ENCODE data around the gene KIAA1328. TPM values are rescaled to one million over a fixed set of nuclear protein-coding genes. Genes with fewer than 3 reads are reported as not detected.

KIAA1328 gene
- total and polyA plus RNA-seq, 4 experiments from 2014 or later: 6.9 to 15.7 (median 12.8) TPM

DNA sequence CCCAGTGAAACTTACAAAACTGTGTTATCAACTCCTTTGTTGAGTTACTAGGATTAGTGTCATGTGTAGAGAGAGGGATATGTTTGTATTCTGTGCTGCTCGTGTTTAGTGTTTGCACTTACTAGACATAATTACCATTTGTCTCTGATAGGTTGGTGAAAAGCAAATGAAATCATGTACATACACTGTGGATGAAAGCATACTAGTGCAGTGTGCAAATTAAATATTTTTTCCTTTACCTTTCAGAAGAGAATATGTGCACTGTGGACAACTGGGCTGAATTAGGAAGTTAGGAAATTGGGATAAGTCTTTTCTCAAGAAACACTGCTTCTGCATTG, 1.2 kb downstream of the KIAA1328 start:
- no peak for DNase-seq
- Histone ChIP-seq H3K4me1 (ENCODE audit: insufficient read depth, low read length) (peaks cover 26% of the 10 kb centered on the region), H3K27me3 (ENCODE audit: insufficient read depth, low read length) (no peaks in the 10 kb centered on the region), H3K36me3 (ENCODE audit: insufficient read depth, low read length) (no peaks in the 10 kb centered on the region), H3K27ac (ENCODE audit: low read depth, low read length) (no peak overlapping the region), H3K4me3 (ENCODE audit: low read length in 2 of 2) (peak overlapping the region in 1 of 2 donors; percentile 94), H3K9me3 (ENCODE audit: control insufficient read depth in 1 of 2, low read length in 2 of 2) (no peaks in the 10 kb centered on the region)
- no peaks in the 10 kb centered on the region for H3K27me3 Mint-ChIP-seq
- H3K4me1 Mint-ChIP-seq: peaks cover 18 to 49% (median 36%) of the 10 kb centered on the region in 4 donors
- peak overlapping the region; percentile 84 to 97 (median 88) for H3K4me3 Mint-ChIP-seq
- no peaks in the 10 kb centered on the region for H3K9me3 Mint-ChIP-seq
- ChIA-PET POLR2A (ENCODE audit: partially characterized antibody) (interaction anchor here (1.1 kb wide), 2 partner anchors 12 to 1540 kb away, joined by 4 read pairs; partner anchors contain the start of gene ZSCAN30), CTCF (ENCODE audit: partially characterized antibody) (interaction anchor here (0.9 to 4.4 kb wide), 5 partner anchors 9 to 1802 kb away, joined by 3 to 22 read pairs (median 4); no protein-coding TSS in a partner anchor)
- peaks cover 0 to 17% of the 10 kb centered on the region in 2 donors for H3K36me3 Mint-ChIP-seq
- peak overlapping the region; percentile 58 to 94 (median 86) for H3K27ac Mint-ChIP-seq
- intact Hi-C loops (cut with micrococcal nuclease): no loop called here

DNA sequence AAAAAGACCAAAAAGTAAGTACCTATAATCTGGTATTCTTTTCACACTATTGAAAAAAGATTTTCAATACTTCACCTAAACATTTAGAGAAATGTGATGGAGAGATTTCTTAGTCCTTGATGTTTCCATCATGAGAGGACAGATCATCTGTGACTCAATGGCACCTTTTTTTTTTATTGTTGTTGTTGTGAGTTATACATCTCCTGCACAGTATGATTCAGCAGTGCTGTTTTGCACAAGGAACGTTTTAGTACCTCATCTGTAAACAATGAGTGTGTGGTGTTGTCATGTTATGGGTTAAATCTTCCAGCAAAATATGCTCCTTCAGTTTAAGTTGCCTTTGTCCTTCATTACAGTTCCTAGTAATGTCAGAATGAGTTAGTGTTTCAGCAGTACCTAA, 2.2 kb downstream of the KIAA1328 start:
- Mint-ChIP-seq H3K4me1 (peaks cover 18 to 49% (median 36%) of the 10 kb centered on the region in 4 donors), H3K9me3 (no peaks in the 10 kb centered on the region), H3K4me3 (no peak overlapping the region), H3K27me3 (no peaks in the 10 kb centered on the region), H3K27ac (peak overlapping the region in 1 of 7 donors; percentile 80), H3K36me3 (peaks cover 8 to 25% of the 10 kb centered on the region in 2 donors)
- H3K4me3 ChIP-seq (ENCODE audit: low read length in 2 of 2): no peak overlapping the region
- POLR2A ChIA-PET (ENCODE audit: partially characterized antibody): no interaction called here
- no peak for DNase-seq
- no peaks in the 10 kb centered on the region for H3K27me3 ChIP-seq (ENCODE audit: insufficient read depth, low read length)
- no peak overlapping the region for H3K27ac ChIP-seq (ENCODE audit: low read depth, low read length)
- intact Hi-C loops (cut with micrococcal nuclease): no loop called here
- H3K4me1 ChIP-seq (ENCODE audit: insufficient read depth, low read length): peaks cover 26% of the 10 kb centered on the region
- H3K36me3 ChIP-seq (ENCODE audit: insufficient read depth, low read length): no peaks in the 10 kb centered on the region
- no peaks in the 10 kb centered on the region for H3K9me3 ChIP-seq (ENCODE audit: control insufficient read depth in 1 of 2, low read length in 2 of 2)
- CTCF ChIA-PET (ENCODE audit: partially characterized antibody): interaction anchor here (0.9 to 4.4 kb wide), 2 partner anchors 8 to 19 kb away, joined by 4 to 22 read pairs; no protein-coding TSS in a partner anchor

DNA sequence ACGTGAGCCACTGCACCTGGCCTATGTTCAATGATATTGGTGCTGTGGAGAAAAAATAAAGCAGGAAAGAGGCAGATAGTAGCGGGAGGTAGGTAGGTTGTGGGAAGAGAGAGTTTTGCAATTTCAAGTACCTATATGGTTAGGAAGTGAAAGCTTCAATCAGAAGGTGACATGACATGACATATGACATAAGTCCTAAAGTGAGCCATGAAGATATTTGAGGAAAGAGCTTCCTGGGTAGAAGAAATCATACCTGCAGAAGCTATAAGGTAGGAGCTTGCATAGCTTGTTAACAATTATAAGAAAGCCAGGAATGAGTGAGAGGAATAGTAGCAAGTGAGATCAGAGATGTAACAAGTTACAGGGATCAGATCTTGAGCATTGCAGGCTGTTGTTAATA, 4.2 kb downstream of the KIAA1328 start:
- POLR2A ChIA-PET (ENCODE audit: partially characterized antibody): no interaction called here
- Histone ChIP-seq H3K4me3 (ENCODE audit: low read length in 2 of 2) (no peak overlapping the region), H3K27ac (ENCODE audit: low read depth, low read length) (no peak overlapping the region), H3K9me3 (ENCODE audit: control insufficient read depth in 1 of 2, low read length in 2 of 2) (no peaks in the 10 kb centered on the region), H3K27me3 (ENCODE audit: insufficient read depth, low read length) (no peaks in the 10 kb centered on the region), H3K4me1 (ENCODE audit: insufficient read depth, low read length) (peaks cover 14% of the 10 kb centered on the region), H3K36me3 (ENCODE audit: insufficient read depth, low read length) (no peaks in the 10 kb centered on the region)
- intact Hi-C loops (cut with micrococcal nuclease): no loop called here
- Mint-ChIP-seq H3K4me1 (peaks cover 11 to 30% (median 24%) of the 10 kb centered on the region in 4 donors), H3K4me3 (no peak overlapping the region), H3K27ac (peak overlapping the region in 2 of 7 donors; percentile 15 to 77), H3K9me3 (no peaks in the 10 kb centered on the region), H3K36me3 (peaks cover 26 to 37% of the 10 kb centered on the region in 2 donors), H3K27me3 (no peaks in the 10 kb centered on the region)
- no peak for DNase-seq
- CTCF ChIA-PET (ENCODE audit: partially characterized antibody): interaction anchor here (0.9 kb wide), 1 partner anchor 24 kb away, joined by 3 read pairs; no protein-coding TSS in a partner anchor

DNA sequence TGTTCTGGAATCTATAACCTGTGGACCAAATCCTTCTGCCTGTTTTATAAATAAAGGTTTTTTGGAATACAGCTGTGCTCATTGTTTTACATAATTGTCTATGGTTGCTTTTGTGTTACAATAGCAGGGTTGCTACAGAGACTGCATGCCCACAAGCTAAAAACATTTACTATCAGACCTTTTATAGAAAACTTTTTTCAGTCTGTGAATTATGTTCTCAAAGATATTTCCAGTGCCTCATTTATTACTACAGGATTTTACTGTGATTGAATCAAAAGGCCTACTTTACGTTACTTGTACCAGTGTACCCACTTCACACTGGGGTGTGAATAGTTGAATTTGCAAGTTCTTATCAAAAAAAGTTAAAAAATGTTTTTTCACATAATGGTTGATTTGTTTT, 7.0 kb downstream of the KIAA1328 start:
- no peaks in the 10 kb centered on the region for H3K9me3 ChIP-seq (ENCODE audit: control insufficient read depth in 1 of 2, low read length in 2 of 2)
- no peak overlapping the region for H3K27ac ChIP-seq (ENCODE audit: low read depth, low read length)
- no peak for DNase-seq
- Mint-ChIP-seq H3K27me3 (no peaks in the 10 kb centered on the region), H3K4me3 (no peak overlapping the region), H3K27ac (no peak overlapping the region), H3K36me3 (peaks cover 48 to 52% of the 10 kb centered on the region in 2 donors), H3K4me1 (peaks cover 4 to 8% (median 6%) of the 10 kb centered on the region in 4 donors), H3K9me3 (peaks cover 0 to 3% (median 0%) of the 10 kb centered on the region in 8 donors)
- H3K4me3 ChIP-seq (ENCODE audit: low read length in 2 of 2): no peak overlapping the region
- ChIA-PET POLR2A (ENCODE audit: partially characterized antibody) (no interaction called here), CTCF (ENCODE audit: partially characterized antibody) (interaction anchor here (1.5 kb wide), 1 partner anchor 27 kb away, joined by 3 read pairs; no protein-coding TSS in a partner anchor)
- no peaks in the 10 kb centered on the region for H3K36me3 ChIP-seq (ENCODE audit: insufficient read depth, low read length)
- H3K4me1 ChIP-seq (ENCODE audit: insufficient read depth, low read length): no peaks in the 10 kb centered on the region
- intact Hi-C loops (cut with micrococcal nuclease): no loop called here
- H3K27me3 ChIP-seq (ENCODE audit: insufficient read depth, low read length): no peaks in the 10 kb centered on the region

DNA sequence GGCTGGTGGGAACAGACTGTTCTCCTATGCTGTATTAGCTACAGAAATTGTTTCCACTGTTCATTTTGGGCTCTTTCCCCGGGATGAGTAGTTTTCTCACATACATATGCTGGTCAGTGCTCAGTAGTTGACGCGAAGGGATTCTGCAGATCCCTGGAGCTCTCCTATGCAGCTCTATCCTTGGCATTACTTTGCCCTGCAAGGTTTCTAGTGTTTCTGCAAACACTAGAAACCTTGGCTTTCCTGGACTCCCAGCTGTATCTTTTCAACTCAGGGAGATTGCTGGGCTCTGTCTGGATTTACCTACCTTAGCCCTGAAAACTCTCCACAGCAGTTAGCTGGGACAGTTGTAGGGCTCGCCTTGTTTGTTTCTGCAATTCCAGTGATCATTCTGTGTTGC, 10.9 kb downstream of the KIAA1328 start:
- peaks cover 2 to 9% (median 4%) of the 10 kb centered on the region in 4 donors for H3K4me1 Mint-ChIP-seq
- H3K4me3 ChIP-seq (ENCODE audit: low read length in 2 of 2): no peak overlapping the region
- H3K27me3 ChIP-seq (ENCODE audit: insufficient read depth, low read length): no peaks in the 10 kb centered on the region
- intact Hi-C loops (cut with micrococcal nuclease): no loop called here
- no peaks in the 10 kb centered on the region for H3K36me3 ChIP-seq (ENCODE audit: insufficient read depth, low read length)
- H3K4me1 ChIP-seq (ENCODE audit: insufficient read depth, low read length): no peaks in the 10 kb centered on the region
- POLR2A ChIA-PET (ENCODE audit: partially characterized antibody): no interaction called here
- H3K27ac Mint-ChIP-seq: no peak overlapping the region
- H3K36me3 Mint-ChIP-seq: peaks cover 57 to 75% of the 10 kb centered on the region in 2 donors
- H3K27ac ChIP-seq (ENCODE audit: low read depth, low read length): no peak overlapping the region
- H3K27me3 Mint-ChIP-seq: no peaks in the 10 kb centered on the region
- H3K9me3 Mint-ChIP-seq: peaks cover 0 to 3% (median 0%) of the 10 kb centered on the region in 8 donors
- CTCF ChIA-PET (ENCODE audit: partially characterized antibody): interaction anchor here (1.1 kb wide), 1 partner anchor 9 kb away, joined by 4 read pairs; no protein-coding TSS in a partner anchor
- H3K4me3 Mint-ChIP-seq: no peak overlapping the region
- no peak for DNase-seq
- no peaks in the 10 kb centered on the region for H3K9me3 ChIP-seq (ENCODE audit: control insufficient read depth in 1 of 2, low read length in 2 of 2)

DNA sequence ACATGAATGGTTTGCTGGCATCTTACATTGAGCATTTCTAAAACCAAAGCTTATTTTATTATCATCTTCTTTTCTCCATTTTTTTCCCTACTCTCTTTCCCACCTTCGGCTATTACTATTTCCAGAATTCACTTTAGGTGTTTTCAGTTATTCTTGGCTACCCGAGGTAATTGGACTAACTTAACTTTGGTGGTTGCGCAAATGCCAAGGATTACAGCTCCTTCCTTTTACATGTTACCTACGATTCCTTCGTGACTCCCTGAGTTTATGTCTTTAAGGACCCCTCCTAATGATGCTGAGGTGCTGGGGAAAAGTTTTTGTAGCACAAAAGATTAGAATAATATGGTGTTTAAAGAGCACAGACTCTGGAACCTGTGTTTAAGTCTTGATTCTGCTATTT, 14.3 kb downstream of the KIAA1328 start:
- Histone ChIP-seq H3K27me3 (ENCODE audit: insufficient read depth, low read length) (no peaks in the 10 kb centered on the region), H3K9me3 (ENCODE audit: control insufficient read depth in 1 of 2, low read length in 2 of 2) (no peaks in the 10 kb centered on the region), H3K4me3 (ENCODE audit: low read length in 2 of 2) (no peak overlapping the region), H3K27ac (ENCODE audit: low read depth, low read length) (no peak overlapping the region), H3K36me3 (ENCODE audit: insufficient read depth, low read length) (no peaks in the 10 kb centered on the region), H3K4me1 (ENCODE audit: insufficient read depth, low read length) (no peaks in the 10 kb centered on the region)
- ChIA-PET CTCF (ENCODE audit: partially characterized antibody) (interaction anchor here (1.2 kb wide), 1 partner anchor 14 kb away, joined by 7 read pairs; the partner anchor contains the start of genes KIAA1328 and TPGS2), POLR2A (ENCODE audit: partially characterized antibody) (no interaction called here)
- Mint-ChIP-seq H3K9me3 (peaks cover 0 to 3% (median 0%) of the 10 kb centered on the region in 8 donors), H3K4me3 (no peak overlapping the region), H3K4me1 (peaks cover 2 to 9% (median 4%) of the 10 kb centered on the region in 4 donors), H3K36me3 (peaks cover 43 to 54% of the 10 kb centered on the region in 2 donors), H3K27ac (no peak overlapping the region), H3K27me3 (no peaks in the 10 kb centered on the region)
- DNase-seq: no peak
- intact Hi-C loops (cut with micrococcal nuclease): no loop called here

DNA sequence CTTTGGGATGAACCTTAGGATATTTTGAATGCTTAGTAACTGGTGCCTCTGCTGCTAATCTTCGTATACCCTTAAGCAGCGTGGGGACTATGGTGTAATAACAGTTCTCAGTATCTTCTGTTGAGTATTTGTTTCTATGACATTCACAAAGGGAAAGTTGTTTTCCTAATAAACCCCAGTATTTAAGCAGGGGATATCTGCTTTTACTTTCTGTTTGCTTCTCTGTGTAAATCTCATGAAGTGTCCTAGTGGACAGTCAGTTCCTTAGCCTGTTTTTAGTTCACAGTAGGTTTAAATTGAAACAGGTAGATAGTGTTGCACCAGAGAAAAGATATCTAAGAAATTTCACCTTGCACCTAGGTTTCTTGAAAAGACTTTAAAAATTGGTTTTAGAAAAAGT, 14.9 kb downstream of the KIAA1328 start:
- no peaks in the 10 kb centered on the region for H3K27me3 Mint-ChIP-seq
- Histone ChIP-seq H3K4me1 (ENCODE audit: insufficient read depth, low read length) (no peaks in the 10 kb centered on the region), H3K27me3 (ENCODE audit: insufficient read depth, low read length) (no peaks in the 10 kb centered on the region), H3K9me3 (ENCODE audit: control insufficient read depth in 1 of 2, low read length in 2 of 2) (no peaks in the 10 kb centered on the region), H3K4me3 (ENCODE audit: low read length in 2 of 2) (no peak overlapping the region), H3K36me3 (ENCODE audit: insufficient read depth, low read length) (no peaks in the 10 kb centered on the region), H3K27ac (ENCODE audit: low read depth, low read length) (no peak overlapping the region)
- intact Hi-C loops (cut with micrococcal nuclease): no loop called here
- peaks cover 39 to 49% of the 10 kb centered on the region in 2 donors for H3K36me3 Mint-ChIP-seq
- no peak for DNase-seq
- peaks cover 2 to 9% (median 4%) of the 10 kb centered on the region in 4 donors for H3K4me1 Mint-ChIP-seq
- H3K27ac Mint-ChIP-seq: no peak overlapping the region
- H3K4me3 Mint-ChIP-seq: no peak overlapping the region
- H3K9me3 Mint-ChIP-seq: peaks cover 0 to 3% (median 0%) of the 10 kb centered on the region in 8 donors
- POLR2A ChIA-PET (ENCODE audit: partially characterized antibody): no interaction called here
- CTCF ChIA-PET (ENCODE audit: partially characterized antibody): no interaction called here
